ENCODE data around the gene KRABD2.
"Not testable (repeated sequence)": the region's sequence is repeated elsewhere in the genome, so short reads cannot be mapped to it uniquely, and the experiment has no call there.

The KRABD2 gene

DNA sequence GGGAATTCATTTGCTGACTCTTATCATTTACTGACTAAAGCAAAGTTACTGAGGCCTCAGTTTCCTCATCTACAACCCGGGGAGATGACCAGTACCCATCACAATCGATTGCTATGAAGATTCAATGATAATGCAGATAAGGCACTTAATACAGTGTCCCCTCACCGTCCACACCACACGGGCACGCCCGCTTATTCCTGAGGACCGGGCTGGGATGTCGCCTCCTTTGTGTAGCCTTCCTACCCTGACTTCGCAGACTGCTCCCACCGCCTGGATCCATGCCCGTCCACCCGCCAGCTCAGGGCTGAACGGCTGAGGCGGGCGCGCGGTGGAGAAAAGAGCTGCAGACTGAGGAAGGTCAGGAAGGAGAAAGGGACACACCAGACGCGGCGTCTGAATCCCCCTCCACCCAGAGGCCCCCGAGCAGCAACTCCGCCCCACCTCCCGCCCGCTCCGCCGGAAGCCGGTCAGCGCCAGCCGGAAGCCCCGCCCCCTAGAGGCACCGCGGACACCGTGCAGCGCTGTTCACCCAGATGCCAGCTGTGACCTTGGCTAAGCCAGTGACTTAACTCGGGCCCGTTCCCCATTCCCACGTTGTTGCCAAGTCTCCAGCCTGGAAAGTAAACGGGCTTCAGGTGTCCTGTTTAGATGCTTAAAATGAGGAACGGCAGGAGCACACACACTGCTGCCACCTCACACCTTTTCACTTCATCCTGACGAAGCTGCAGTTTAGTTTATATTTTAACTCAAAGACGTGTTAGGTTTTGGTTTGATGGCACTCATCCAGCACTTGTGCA, at the start of gene KRABD2:
TSS of gene KRABD2 (minus strand) at position 434 of the 797 bp plus-strand sequence.
- no peak for DNase-seq (ENCODE audit: low read depth, low spot score)
- H3K27ac ChIP-seq = peak within 1 kb of the TSS; percentile 92

DNA sequence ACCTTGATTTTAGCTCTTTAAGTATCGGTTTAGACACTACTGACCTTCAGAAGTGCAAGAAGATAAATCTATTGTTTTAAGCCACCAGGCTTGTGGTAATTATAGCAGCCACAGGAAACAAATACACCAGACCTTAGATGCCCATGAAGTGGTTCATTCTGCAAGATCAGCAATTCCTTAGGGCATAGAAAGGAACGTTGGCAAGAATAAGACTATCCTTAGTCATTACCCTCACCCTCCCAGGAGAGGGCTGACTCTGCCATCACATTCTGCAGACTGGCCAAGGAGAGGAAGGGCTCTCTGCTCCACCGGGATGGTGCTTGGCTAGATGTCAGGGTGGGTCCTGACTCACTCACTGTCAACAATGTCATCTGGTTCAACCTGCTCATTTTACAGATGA, 45.1 kb upstream of the KRABD2 start:
- H3K27ac ChIP-seq = no peak overlapping the region
- no peak for DNase-seq (ENCODE audit: low read depth, low spot score)

DNA sequence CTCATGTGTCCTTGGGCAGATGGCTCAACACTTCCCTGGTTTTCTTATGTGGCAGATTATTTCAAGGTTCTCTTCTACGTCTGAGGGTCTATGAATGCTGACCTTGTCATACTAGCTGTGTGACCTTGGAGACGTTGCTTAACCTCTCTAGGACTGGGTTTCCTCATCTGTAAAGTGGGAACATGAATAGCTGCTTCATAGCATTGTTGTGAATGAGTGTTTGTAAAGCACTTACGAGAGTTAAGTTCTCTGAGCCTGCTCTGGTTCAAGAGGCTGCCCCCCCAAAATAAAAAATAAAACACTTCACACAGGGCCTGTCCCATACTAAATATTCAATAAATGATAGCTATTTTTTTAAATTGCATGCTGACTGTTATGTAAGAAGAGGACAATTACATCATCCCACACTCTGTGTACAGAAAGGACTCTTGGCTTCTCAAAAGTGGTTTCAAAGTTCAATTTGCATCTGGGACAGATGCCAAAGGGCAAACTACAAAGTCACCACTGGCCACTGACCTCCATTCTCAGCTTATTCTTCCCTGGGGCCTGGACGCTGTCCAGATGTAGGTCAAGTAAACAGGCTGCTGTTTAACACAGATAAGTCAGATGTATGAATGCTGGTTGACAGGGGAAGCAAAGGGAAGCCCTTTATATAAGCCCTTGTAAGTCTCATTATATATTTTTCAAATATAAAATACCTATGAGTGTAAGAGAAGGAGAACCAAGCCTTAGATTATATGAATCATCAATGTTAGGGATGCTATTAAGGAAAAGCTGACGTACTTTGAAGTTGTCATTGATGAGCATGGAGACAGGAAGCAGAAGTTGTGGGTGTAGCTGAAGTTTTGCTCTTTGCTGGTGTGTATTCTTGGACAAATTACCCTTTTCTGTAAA, 43.8 kb upstream of the KRABD2 start:
- no peak overlapping the region for H3K27ac ChIP-seq
- DNase-seq (ENCODE audit: low read depth, low spot score) = no peak

DNA sequence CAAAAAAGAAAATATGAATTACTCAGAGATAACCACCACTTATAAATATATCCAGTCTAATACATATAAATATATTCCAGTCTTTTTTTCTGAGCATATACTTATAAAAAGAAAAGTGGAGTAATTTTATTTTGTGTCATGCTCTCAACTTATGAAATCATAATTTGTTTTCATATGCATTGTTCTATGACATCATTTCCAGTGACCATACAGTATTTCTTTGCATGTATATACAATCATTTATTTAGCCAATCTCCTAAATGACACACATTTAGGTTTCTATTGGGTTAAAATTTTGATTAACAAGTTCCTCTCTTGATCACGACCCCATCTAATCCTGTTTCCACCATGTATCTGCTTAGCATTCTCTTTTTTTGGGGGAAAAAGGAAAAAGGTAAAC, 42.8 kb upstream of the KRABD2 start:
- no peak overlapping the region for H3K27ac ChIP-seq
- DNase-seq (ENCODE audit: low read depth, low spot score) = no peak

DNA sequence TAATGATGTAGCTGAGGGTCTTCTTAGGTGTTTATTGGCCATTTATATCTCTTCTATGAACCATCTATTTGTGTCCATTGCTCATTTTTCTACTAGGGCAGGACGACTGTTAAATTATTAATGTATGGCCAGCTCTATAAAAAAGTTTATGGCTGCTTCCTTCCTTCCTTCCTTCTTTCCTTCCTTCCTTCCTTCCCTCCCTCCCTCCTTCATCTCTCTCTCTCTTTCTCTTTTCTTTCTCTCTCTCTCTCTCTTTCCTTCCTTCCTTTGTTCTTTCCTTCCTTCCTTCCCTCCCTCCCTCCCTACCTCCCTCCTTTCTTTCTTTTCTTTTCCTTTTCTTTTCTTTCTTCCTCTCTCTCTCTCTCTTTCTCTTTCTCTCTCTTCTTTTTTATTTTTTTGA, 42.0 kb upstream of the KRABD2 start:
- DNase-seq (ENCODE audit: low read depth, low spot score) = no peak
- H3K27ac ChIP-seq = no peak overlapping the region

DNA sequence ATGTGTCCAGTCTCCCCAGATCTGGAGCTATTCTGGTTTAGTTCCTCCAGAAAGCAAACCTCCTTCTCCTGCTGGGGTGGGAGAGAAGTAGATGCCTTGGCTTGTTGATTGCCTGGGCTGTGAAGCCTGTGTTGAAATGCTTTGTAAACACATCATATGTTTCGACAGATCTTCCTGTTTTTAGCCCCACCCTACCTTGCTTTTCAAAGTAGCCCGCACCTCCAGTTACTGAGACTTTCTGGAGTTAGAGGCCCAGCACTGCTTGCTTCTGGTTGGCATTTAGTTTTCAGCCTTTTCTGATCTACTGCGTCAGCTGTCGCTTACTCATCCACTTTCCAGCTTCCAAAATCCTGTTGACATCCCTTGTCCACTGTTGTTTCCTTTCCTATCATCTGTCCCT, 41.3 kb upstream of the KRABD2 start:
- no peak for DNase-seq (ENCODE audit: low read depth, low spot score)
- peak overlapping the region; percentile 16 for H3K27ac ChIP-seq

DNA sequence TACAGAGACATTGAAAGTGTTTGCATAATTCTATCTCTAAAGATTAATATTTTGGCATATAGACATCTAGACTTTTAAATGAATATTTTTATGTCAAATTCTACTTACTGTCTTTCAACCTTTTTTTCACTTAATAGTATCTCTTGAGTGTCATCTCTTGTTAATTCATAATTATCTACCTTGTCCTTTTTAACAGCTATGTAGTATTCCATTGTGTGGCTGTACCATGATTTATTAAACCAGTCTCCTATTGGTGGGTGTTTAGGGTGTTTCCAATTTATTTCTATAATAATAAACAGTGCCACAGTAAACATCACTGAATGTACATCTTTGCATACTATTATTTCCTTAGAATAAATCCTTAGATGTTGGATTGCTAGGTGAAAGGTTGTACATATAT, 37.4 kb upstream of the KRABD2 start:
- H3K27ac ChIP-seq = no peak overlapping the region
- no peak for DNase-seq (ENCODE audit: low read depth, low spot score)

DNA sequence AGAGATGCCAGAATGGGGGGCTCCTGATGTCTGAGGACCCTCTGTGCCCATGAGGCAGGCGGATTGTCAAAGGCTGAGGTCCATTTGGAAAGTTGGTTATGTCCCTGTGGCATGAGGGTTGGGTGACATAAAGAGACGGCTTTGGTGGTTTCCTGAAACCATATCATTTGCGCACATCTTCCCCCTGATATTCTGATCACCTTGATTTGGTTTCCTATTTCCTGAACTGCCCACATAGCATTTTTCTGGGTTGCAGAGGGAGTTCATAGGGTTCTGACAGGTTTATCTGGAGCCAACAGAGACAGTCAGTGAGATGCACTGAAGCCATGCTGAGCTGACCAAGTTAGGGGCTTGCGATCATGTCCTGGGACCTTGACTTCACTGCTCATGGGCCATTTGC, 36.8 kb upstream of the KRABD2 start:
- DNase-seq (ENCODE audit: low read depth, low spot score) = no peak
- no peak overlapping the region for H3K27ac ChIP-seq

DNA sequence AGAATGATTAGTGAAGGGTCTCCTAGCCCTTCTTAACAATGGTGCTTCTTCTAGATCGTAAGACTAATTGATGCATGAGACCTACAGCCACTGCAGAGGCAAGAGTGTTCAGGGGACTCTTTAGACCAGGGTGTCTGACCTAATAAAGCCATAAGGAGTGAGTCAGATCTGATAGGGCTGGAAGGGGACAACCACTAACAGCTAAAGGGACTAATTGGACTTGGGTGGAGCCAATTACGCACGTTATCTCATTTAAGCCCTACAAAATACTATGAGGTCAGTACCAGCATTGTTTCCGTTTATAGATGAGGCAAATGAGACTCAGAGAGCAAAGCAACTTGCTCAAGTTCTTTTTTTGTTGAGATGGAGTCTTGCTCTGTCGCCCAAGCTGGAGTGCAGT, 35.6 kb upstream of the KRABD2 start:
- DNase-seq (ENCODE audit: low read depth, low spot score) = no peak
- no peak overlapping the region for H3K27ac ChIP-seq

DNA sequence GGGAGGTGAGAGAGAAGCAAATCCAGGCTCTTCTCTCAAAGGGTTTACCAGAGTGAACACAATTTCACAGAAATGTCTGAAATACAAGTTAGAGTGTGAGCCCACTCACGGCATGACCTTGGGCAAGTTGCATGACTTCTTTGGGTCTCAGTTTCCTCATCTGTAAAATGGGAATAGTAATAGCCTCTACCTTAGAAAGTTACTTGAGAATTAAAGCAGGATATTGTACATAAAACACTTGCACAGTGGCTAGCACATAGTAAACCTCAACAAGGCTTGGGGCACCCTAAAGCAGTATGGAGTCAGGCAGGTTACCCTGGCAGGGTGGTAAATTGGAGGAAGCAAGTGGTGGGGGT, 34.4 kb upstream of the KRABD2 start:
- H3K27ac ChIP-seq = peak overlapping the region; percentile 83
- DNase-seq (ENCODE audit: low read depth, low spot score) = no peak

DNA sequence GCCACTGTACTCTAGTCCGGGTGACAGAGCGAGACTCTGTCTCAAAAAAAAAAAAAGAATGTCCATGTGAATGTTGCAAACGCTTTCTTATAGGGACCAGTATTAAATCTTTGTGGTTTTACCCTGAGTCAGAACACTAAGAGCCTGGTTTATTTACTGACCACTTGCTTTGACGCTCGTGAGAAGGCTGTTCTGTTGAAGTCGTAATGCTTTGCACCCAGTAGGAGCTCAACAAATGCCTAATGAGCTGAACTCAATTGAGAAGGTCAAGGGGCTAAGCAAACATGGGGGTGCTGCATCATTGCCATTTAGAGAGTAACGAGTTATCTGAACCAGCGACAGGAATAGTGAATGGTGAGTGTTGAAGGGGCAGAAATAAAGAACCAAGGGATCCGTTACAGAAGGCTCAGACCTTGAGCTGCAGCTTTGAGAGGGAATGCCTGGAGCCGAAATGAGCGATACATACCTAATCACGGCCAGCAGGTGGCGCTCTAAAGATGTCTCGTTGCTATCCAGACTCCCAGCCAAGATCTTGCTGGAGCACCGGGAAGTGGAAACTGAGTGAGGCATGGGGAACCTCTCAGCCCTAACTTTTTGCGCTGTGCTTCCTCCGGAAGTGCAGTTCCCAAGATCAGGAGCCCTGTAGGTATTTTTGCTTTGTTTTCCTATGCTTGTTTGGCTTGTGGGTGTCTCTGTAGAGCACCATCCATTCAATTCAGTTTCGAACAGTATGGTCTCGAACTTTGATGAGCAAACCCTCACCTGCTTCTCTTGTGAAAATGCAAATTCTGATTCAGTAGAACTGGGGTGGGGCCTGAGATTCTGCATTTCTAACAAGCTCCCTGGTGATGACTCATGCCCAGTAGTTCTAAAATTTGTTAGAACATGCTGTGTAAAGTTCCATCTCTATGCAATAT, 33.7 kb upstream of the KRABD2 start:
- H3K27ac ChIP-seq = peak overlapping the region; percentile 83
- peak; percentile 64 for DNase-seq (ENCODE audit: low read depth, low spot score)

DNA sequence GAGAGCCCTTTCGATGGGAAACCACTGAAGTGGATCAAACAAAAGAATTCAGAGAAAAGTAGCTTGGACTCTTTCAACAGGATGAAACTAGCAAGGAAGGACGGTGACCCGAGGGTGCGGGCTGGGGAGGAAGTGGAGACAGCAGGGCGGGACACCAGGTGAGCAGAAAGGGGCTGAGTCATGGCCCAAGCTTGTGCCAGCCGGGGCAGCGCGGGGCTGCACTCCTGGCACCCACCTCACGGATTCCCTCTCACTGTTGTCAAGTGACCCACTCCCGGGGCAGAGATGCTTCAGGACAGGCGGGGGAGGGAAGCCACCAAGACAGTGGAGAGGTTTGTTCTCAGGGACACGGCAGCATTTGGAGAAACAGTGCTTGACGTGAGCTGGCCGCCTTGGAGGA, 31.9 kb upstream of the KRABD2 start:
- DNase-seq (ENCODE audit: low read depth, low spot score) = no peak
- H3K27ac ChIP-seq = peak overlapping the region; percentile 83

DNA sequence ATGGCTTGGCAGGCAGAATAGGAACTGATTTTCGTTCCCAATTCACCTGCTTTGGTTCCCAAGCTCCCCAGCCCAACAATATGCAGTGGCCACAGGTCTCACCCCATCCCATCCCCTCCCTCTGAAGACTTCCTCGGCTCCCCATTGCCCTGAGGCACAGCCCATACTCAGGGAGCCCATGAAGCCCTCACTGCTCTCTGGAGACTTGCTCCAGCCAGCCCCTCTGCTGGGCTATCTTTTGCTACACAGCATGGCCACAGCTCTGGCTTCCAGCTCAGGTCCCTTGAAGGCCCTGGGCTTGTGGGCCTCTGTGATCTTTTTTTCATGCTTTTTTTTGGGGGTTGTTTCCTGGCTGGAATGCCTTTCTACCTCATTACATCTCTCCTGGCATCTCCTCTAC, 29.7 kb upstream of the KRABD2 start:
- no peak for DNase-seq (ENCODE audit: low read depth, low spot score)
- H3K27ac ChIP-seq = no peak overlapping the region

DNA sequence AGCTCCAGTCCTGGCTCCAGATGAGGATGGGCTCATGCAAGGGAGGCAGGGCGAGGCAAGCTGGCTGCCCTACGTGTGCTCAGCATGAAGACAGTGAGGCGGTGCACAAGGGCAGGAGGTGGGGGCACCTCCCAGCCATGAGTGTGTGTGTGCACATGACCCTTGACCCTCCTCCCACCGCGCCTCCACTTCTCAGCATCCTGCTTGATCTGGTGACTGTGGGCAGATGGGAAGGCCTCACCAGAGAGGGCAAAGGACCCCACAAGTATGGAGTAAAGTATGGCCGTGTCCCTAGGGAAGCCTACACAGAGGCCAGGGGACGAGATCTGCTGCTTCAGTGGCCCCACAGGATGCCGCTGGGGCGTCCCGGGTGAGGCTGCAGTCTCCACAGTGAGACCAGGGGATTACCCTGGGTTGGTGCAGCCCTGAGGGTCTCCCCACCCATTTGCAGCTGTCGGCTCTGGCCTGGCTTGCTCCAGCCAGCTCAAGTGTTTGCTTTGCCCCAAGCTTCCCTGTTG, 29.1 kb upstream of the KRABD2 start:
- no peak overlapping the region for H3K27ac ChIP-seq
- no peak for DNase-seq (ENCODE audit: low read depth, low spot score)

DNA sequence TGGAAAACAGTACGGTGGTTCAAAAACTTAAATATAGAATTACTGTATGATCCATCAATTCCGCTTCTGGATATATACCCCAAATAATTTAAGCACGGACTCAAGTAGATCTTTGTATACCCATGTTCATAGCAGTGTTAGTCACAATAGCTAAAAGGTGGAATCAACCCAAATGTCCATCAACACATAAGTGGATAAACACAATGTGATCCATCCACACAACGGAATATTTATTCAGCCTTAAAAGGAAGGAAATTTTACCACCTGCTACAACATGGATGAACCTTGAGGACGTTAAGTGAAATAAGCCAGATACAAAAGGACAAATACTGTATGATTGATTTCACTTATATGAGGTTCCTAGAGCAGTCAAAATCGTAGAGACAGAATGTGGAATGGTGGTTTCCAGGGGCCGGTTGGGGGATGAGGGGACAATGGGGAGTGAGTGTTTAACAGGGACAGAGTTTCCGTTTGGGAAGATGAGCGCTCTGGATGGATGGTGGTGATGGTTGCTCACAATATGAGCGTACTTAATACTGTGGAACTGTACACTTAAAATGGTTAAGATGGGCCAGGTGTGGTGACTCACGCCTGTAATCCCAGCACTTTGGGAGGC, 26.5 kb upstream of the KRABD2 start:
- DNase-seq (ENCODE audit: low read depth, low spot score) = no peak

DNA sequence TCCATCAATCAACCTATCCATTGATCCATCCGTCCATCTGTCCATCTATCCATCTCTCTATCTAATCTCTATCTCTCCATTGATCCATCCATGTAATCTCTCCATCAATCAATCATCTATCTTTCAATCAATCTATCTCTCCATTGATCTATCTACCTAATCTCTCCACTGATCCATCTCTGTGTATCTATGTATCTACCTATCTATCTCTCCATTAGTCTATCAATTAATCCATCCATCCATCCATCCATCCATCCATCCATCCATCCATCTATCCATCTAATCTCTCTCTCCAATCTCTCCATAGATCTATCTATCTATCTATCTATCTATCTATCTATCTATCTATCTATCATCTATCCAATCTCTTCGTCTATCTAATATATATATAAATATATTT, 24.6 kb upstream of the KRABD2 start:
- H3K27ac ChIP-seq = no peak overlapping the region
- DNase-seq (ENCODE audit: low read depth, low spot score) = no peak

More for the DNA sequence above, 26.5 kb upstream of the KRABD2 start:
- H3K27ac ChIP-seq = no peak overlapping the region

DNA sequence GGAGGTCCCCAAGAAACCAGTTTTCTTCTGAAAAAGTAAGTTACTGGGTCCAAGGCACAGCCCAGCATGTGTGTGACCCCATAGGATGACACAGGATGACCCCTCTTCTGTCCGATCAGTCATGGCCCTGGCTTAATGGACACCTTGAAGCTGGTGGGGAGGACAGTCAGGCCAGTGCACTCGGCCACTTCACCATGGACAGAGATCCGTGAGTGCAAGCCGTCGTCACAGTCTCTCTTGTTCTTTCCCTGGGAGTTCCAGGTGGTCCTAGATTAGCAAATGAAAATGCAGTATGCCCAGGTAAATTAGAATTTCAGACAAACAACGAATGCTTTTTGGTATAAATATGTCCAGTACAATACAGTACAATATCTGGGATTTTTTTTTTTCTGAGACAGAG, 22.5 kb upstream of the KRABD2 start:
- no peak overlapping the region for H3K27ac ChIP-seq
- no peak for DNase-seq (ENCODE audit: low read depth, low spot score)

DNA sequence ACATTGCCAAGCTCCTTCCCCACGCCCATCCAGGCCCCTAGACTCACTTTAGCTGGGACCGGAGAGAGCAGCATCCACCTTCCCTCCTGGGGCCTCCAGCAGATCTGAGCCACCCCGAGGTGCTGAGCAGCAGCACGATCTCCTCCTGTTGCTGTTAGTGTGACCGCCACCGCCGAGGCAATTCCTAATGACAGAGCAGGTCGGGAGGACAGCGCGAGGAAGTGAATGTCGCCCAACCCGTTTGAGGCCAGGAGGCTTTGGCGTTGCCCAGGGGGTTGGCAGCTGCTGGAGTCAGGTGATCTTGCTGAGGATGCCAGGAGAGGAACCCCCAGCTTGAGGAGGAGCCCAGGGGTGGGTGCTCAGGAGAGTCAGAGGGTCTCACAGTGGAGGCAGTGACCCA, 21.1 kb upstream of the KRABD2 start, which contains the start of gene RNF222:
TSS of gene RNF222 (minus strand) at position 192 of the 400 bp plus-strand sequence. CDS start 4,366 bp downstream, outside the sequence.
- H3K27ac ChIP-seq = peak within 1 kb of the TSS; percentile 9
- no peak for DNase-seq (ENCODE audit: low read depth, low spot score)

DNA sequence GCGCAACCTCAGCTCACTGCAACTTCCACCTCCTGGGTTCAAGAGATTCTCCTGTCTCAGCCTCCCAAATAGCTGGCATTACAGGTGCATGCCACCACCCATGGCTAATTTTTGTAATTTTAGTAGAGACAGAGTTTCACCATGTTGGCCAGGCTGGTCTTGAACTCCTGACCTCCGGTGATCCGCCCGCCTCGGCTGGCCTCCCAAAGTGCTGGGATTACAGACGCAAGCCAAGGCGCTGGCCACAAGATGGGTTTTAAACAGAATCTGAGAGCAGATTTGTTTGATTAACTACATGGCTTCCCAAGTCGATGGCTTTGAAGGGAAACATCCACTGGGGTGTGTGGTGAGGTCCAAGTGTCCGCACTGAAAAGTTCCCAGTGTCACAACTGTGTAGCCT, 18.0 kb upstream of the KRABD2 start:
- peak overlapping the region; percentile 95 for H3K27ac ChIP-seq
- DNase-seq (ENCODE audit: low read depth, low spot score) = not testable (repeated sequence)
